SU-DHL-6 (cell line): ENCODE measurements around the gene ITGA7.
A peak's percentile ranks its signal among the peaks of the same experiment; 100 is the strongest.

Experiments
- H2AFZ ChIP-seq: fragments of 200-600 bp; sonication (generic); 2 replicates; pipeline ENCODE4 v1.6.1; 2014; ENCODE audit warnings: low read depth, mild to moderate bottlenecking, moderate library complexity, mixed read lengths, antibody characterized with exemption, low read length; ENCODE audit not compliant: severe bottlenecking
- H3F3A ChIP-seq: fragments of 200-600 bp; shearing (Covaris generic); 2 replicates; pipeline ENCODE4 v1.6.0; 2016; ENCODE audit warnings: antibody characterized with exemption, mild to moderate bottlenecking; ENCODE audit not compliant: insufficient read depth
- H3K27ac ChIP-seq: fragments of 200-600 bp; sonication (generic); 2 replicates; pipeline ENCODE4 v1.5.1; 2016; ENCODE audit warnings: low read depth, mild to moderate bottlenecking, low read length, moderate library complexity, mixed read lengths
- H3K27me3 ChIP-seq: fragments of 200-600 bp; sonication (generic), shearing (Covaris generic); 2 replicates; pipeline ENCODE4 v1.6.0; 2014; ENCODE audit warnings: mild to moderate bottlenecking, low read length
- H3K36me3 ChIP-seq: fragments of 200-600 bp; sonication (generic); 2 replicates; pipeline ENCODE4 v1.6.1; 2014; ENCODE audit warnings: mild to moderate bottlenecking, low read length, mixed read lengths
- H3K4me2 ChIP-seq: fragments of 300-600, 200-600 bp; shearing (Covaris generic), sonication (generic); 2 replicates; pipeline ENCODE4 v1.6.0; 2014; ENCODE audit warnings: low read length, low read depth, mild to moderate bottlenecking; ENCODE audit not compliant: poor library complexity, severe bottlenecking
- H3K4me3 ChIP-seq: fragments of 200-600 bp; sonication (generic); 2 replicates; pipeline ENCODE4 v1.5.1; 2014; ENCODE audit warnings: antibody characterized with exemption, low read length, mild to moderate bottlenecking, mixed read lengths; ENCODE audit not compliant: insufficient read depth, poor library complexity, severe bottlenecking
- H3K79me2 ChIP-seq: fragments of 200-600 bp; sonication (generic); 2 replicates; pipeline ENCODE4 v1.6.1; 2014; ENCODE audit warnings: mild to moderate bottlenecking, low read length, moderate library complexity; ENCODE audit not compliant: insufficient read depth
- H3K9ac ChIP-seq: fragments of 200-600 bp; sonication (generic); 2 replicates; pipeline ENCODE4 v1.7.0; 2014; ENCODE audit warnings: mild to moderate bottlenecking, low read length
- H3K9me2 ChIP-seq: fragments of 200-600 bp; sonication (generic); replicated peaks from 2 replicates; pipeline ENCODE4 v1.6.1; 2014; ENCODE audit warnings: low read length; ENCODE audit not compliant: insufficient read depth
- H3K9me3 ChIP-seq: fragments of 200-600 bp; sonication (generic); 2 replicates; pipeline ENCODE4 v1.6.1; 2014; ENCODE audit warnings: low read length, mixed read lengths; ENCODE audit not compliant: insufficient read depth
- H4K20me1 ChIP-seq: fragments of 200-600 bp; sonication (generic); 2 replicates; pipeline ENCODE4 v1.6.1; 2014; ENCODE audit warnings: low read depth, mild to moderate bottlenecking, antibody characterized with exemption, low read length, moderate library complexity, mixed read lengths
- EZH2phosphoT487 ChIP-seq: fragments of 200-600 bp; sonication (generic), shearing (Covaris generic); conservative IDR thresholded peaks from 2 replicates; pipeline ENCODE4 v1.6.1; 2018; ENCODE audit warnings: mild to moderate bottlenecking, antibody characterized with exemption, low read length, moderate library complexity, mixed read lengths
- TF ChIP-seq, protein P1 (sequence below): fragments of 200-600 bp; sonication (generic); IDR thresholded peaks from one replicate; pipeline ENCODE4 v1.5.1; 2017; ENCODE audit warnings: antibody characterized with exemption, mild to moderate bottlenecking, low read length, moderate library complexity; ENCODE audit not compliant: insufficient read depth, poor library complexity, severe bottlenecking

The ITGA7 gene

GRCh38 chr12:55644591-55644990, 63.1 kb downstream of the ITGA7 start:
- no peaks in the 10 kb centered on the region for H3K36me3 ChIP-seq
- H3K9ac ChIP-seq: no peak overlapping the region
- H3K79me2 ChIP-seq: no peaks in the 10 kb centered on the region
- H2AFZ ChIP-seq: no peak overlapping the region
- H3K4me2 ChIP-seq: no peak overlapping the region
- H3K27me3 ChIP-seq: no peaks in the 10 kb centered on the region
- no peaks in the 10 kb centered on the region for H3K9me3 ChIP-seq
- no peaks in the 10 kb centered on the region for H3K9me2 ChIP-seq
- no peaks in the 10 kb centered on the region for H4K20me1 ChIP-seq
- H3K4me3 ChIP-seq: no peak overlapping the region
- no peak for TF ChIP-seq EZH2phosphoT487
- TF ChIP-seq, protein P1, sequence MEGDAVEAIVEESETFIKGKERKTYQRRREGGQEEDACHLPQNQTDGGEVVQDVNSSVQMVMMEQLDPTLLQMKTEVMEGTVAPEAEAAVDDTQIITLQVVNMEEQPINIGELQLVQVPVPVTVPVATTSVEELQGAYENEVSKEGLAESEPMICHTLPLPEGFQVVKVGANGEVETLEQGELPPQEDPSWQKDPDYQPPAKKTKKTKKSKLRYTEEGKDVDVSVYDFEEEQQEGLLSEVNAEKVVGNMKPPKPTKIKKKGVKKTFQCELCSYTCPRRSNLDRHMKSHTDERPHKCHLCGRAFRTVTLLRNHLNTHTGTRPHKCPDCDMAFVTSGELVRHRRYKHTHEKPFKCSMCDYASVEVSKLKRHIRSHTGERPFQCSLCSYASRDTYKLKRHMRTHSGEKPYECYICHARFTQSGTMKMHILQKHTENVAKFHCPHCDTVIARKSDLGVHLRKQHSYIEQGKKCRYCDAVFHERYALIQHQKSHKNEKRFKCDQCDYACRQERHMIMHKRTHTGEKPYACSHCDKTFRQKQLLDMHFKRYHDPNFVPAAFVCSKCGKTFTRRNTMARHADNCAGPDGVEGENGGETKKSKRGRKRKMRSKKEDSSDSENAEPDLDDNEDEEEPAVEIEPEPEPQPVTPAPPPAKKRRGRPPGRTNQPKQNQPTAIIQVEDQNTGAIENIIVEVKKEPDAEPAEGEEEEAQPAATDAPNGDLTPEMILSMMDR: no peak
- no peaks in the 10 kb centered on the region for H3F3A ChIP-seq
- H3K27ac ChIP-seq: no peak overlapping the region

GRCh38 chr12:55642669-55643068, 65.0 kb downstream of the ITGA7 start:
- Histone ChIP-seq H4K20me1 (no peaks in the 10 kb centered on the region), H3K9me3 (no peaks in the 10 kb centered on the region), H3K9me2 (no peaks in the 10 kb centered on the region), H3K27ac (0 out of 2 replicates have a peak overlapping the region, but pooled peaks have one; percentile 9), H3K4me2 (peak overlapping the region; percentile 34), H3K79me2 (no peaks in the 10 kb centered on the region), H3K9ac (no peak overlapping the region), H3K4me3 (no peak overlapping the region), H3K36me3 (no peaks in the 10 kb centered on the region), H3K27me3 (no peaks in the 10 kb centered on the region), H2AFZ (peak overlapping the region; percentile 26), H3F3A (no peaks in the 10 kb centered on the region)
- TF ChIP-seq EZH2phosphoT487: no peak
- TF ChIP-seq, protein P1: no peak

GRCh38 chr12:55642267-55642666, 65.4 kb downstream of the ITGA7 start:
- peak overlapping the region; percentile 34 for H3K4me2 ChIP-seq
- TF ChIP-seq, protein P1: no peak
- H2AFZ ChIP-seq: peak overlapping the region; percentile 26
- no peaks in the 10 kb centered on the region for H3K36me3 ChIP-seq
- H4K20me1 ChIP-seq: no peaks in the 10 kb centered on the region
- H3K9me3 ChIP-seq: no peaks in the 10 kb centered on the region
- 0 out of 2 replicates have a peak overlapping the region, but pooled peaks have one; percentile 9 for H3K27ac ChIP-seq
- no peak overlapping the region for H3K4me3 ChIP-seq
- H3K9ac ChIP-seq: no peak overlapping the region
- H3K27me3 ChIP-seq: no peaks in the 10 kb centered on the region
- H3K9me2 ChIP-seq: no peaks in the 10 kb centered on the region
- no peaks in the 10 kb centered on the region for H3F3A ChIP-seq
- H3K79me2 ChIP-seq: no peaks in the 10 kb centered on the region

GRCh38 chr12:55641595-55641994, 66.1 kb downstream of the ITGA7 start:
- Histone ChIP-seq H3K4me3 (no peak overlapping the region), H3K9me3 (no peaks in the 10 kb centered on the region), H2AFZ (no peak overlapping the region), H3K9me2 (no peaks in the 10 kb centered on the region), H3K79me2 (no peaks in the 10 kb centered on the region), H3K4me2 (no peak overlapping the region), H4K20me1 (no peaks in the 10 kb centered on the region), H3F3A (no peaks in the 10 kb centered on the region), H3K27me3 (no peaks in the 10 kb centered on the region), H3K9ac (no peak overlapping the region), H3K27ac (no peak overlapping the region), H3K36me3 (no peaks in the 10 kb centered on the region)
- no peak for TF ChIP-seq EZH2phosphoT487
- TF ChIP-seq, protein P1: no peak
